Glomerular visceral epithelial cell (primary cell): ENCODE data around the gene TSC22D1.
A peak's percentile ranks its signal among the peaks of the same experiment; 100 is the strongest.
"Not testable (repeated sequence)": the region's sequence is repeated elsewhere in the genome, so short reads cannot be mapped to it uniquely, and the experiment has no call there.

Experiments used
- DNase-seq: peaks from one replicate; pipeline ENCODE4 v3.0.0-alpha.2; 2016; ENCODE audit errors: extremely low spot score

The TSC22D1 gene

GRCh38 chr13:44573071-44573470 lies 3.1 kb downstream of the TSC22D1 start:
- DNase-seq = peak; percentile 65

- DNase-seq = no peak
Measured at GRCh38 chr13:44566601-44567000, 9.5 kb downstream of the TSC22D1 start.

- DNase-seq = no peak
Measured at GRCh38 chr13:44565881-44566280, 10.2 kb downstream of the TSC22D1 start.

- DNase-seq = no peak
Measured at GRCh38 chr13:44564936-44565335, 11.2 kb downstream of the TSC22D1 start.

GRCh38 chr13:44562853-44563252 lies 13.3 kb downstream of the TSC22D1 start:
- DNase-seq = not testable (repeated sequence)

- no peak for DNase-seq
Measured at GRCh38 chr13:44561351-44561750, 14.8 kb downstream of the TSC22D1 start.

GRCh38 chr13:44557986-44558385 lies 18.1 kb downstream of the TSC22D1 start:
- DNase-seq = no peak

- no peak for DNase-seq
Measured at GRCh38 chr13:44555207-44555606, 20.9 kb downstream of the TSC22D1 start.

GRCh38 chr13:44549476-44549875 lies 26.7 kb downstream of the TSC22D1 start:
- DNase-seq = peak; percentile 12

- DNase-seq = no peak
Measured at GRCh38 chr13:44546164-44546563, 30.0 kb downstream of the TSC22D1 start.

- no peak for DNase-seq
Measured at GRCh38 chr13:44543369-44543768, 32.8 kb downstream of the TSC22D1 start.

GRCh38 chr13:44542361-44542760 lies 33.8 kb downstream of the TSC22D1 start:
- DNase-seq = no peak

- DNase-seq = no peak
Measured at GRCh38 chr13:44541601-44542000, 34.5 kb downstream of the TSC22D1 start.

- no peak for DNase-seq
Measured at GRCh38 chr13:44540761-44541434, 35.2 kb downstream of the TSC22D1 start.

- DNase-seq = no peak
Measured at GRCh38 chr13:44537248-44537647, 38.9 kb downstream of the TSC22D1 start.

- DNase-seq = peak; percentile 67
Measured at GRCh38 chr13:44523146-44524015, 52.7 kb downstream of the TSC22D1 start.

GRCh38 chr13:44519642-44520041 lies 56.5 kb downstream of the TSC22D1 start:
- DNase-seq = no peak

- no peak for DNase-seq
Measured at GRCh38 chr13:44516771-44517170, 59.4 kb downstream of the TSC22D1 start.

- no peak for DNase-seq
Measured at GRCh38 chr13:44514278-44514677, 61.9 kb downstream of the TSC22D1 start.

- not testable (repeated sequence) for DNase-seq
Measured at GRCh38 chr13:44509853-44510252, 66.3 kb downstream of the TSC22D1 start.

- no peak for DNase-seq
Measured at GRCh38 chr13:44508562-44509077, 67.5 kb downstream of the TSC22D1 start.

- no peak for DNase-seq
Measured at GRCh38 chr13:44507639-44508038, 68.5 kb downstream of the TSC22D1 start.

- no peak for DNase-seq
Measured at GRCh38 chr13:44506719-44507118, 69.4 kb downstream of the TSC22D1 start.
